Body of pancreas (tissue), 4 donors: ENCODE measurements around the gene ZNF773. TPM values are rescaled to one million over a fixed set of nuclear protein-coding genes. Genes with fewer than 3 reads are reported as not detected.

Experiments used
- ATAC-seq: fragments of 150-250 bp; one replicate; pipeline ENCODE4 v1.9.1; 2016
- DNase-seq, 4 donors: peaks; one replicate each; pipeline ENCODE4 v3.0.0-alpha.2; 2019
- H3K27ac ChIP-seq, 4 donors: fragments of 200-600 bp; sonication (generic); 1 replicate in 3 of 4; 2 replicates in 1 of 4; pipeline versions ENCODE4 v1.5.1 to v1.6.1; 2016 to 2019; ENCODE audit warnings: mild to moderate bottlenecking in 1 of 4, mixed read lengths in 1 of 4, moderate library complexity in 1 of 4
- H3K27me3 ChIP-seq, 2 donors: fragments of 200-600 bp; sonication (generic); one replicate each; pipeline ENCODE4 v1.6.0; 2016; ENCODE audit warnings: mild to moderate bottlenecking in 1 of 2
- H3K36me3 ChIP-seq, 2 donors: fragments of 200-600 bp; sonication (generic); replicated peaks in 1 of 2; 2 replicates each; pipeline ENCODE4 v1.5.1; 2016; ENCODE audit warnings: low read depth in 2 of 2; ENCODE audit not compliant: insufficient read depth in 1 of 2
- H3K4me1 ChIP-seq: fragments of 200-600 bp; sonication (generic); one replicate; pipeline ENCODE4 v1.6.0; 2016
- H3K4me3 ChIP-seq, 2 donors: fragments of 200-600 bp; sonication (generic); 1 replicate in 1 of 2; 2 replicates in 1 of 2; pipeline ENCODE4 v1.5.1; 2016 to 2019
- H3K9me3 ChIP-seq, 3 donors: fragments of 200-600 bp; sonication (generic); 1 replicate in 2 of 3; 2 replicates in 1 of 3; pipeline ENCODE4 v1.5.1; 2016
- POLR2A ChIP-seq, 3 donors: fragments of 450-650 bp; IDR thresholded peaks; one replicate each; pipeline ENCODE4 v1.6.1; 2016; ENCODE audit warnings: antibody characterized with exemption in 3 of 3, mild to moderate bottlenecking in 2 of 3
- WGBS, 2 donors: methylation state at CpG; one replicate each; pipeline ENCODE4 v1.1.5; 2017; 5-methylcytosine and 5-hydroxymethylcytosine counted together
- intact Hi-C: fragments of 100-400 bp; cut with DNase I; formaldehyde crosslinking; loops from one replicate; pipeline ENCODE4 v1.15.1; 2023
- small RNA-seq: library from RNA; depleted of rRNA; stranded (forward); fragments of <200 nt; gene quantifications from one replicate; pipeline ENCODE3, GENCODE V24; 2016
- total RNA-seq, 2 donors: library from RNA; depleted of rRNA; stranded (reverse); fragments of >200 nt; gene quantifications; one replicate each; pipeline ENCODE4 v1.1.0, GENCODE V29; 2016
- TF ChIP-seq, protein P1 (sequence below), 7 experiments: fragments of 450-650 bp in 4 of 7; fragments of 200-600 bp in 3 of 7; sonication (generic) in 3 of 7; IDR thresholded peaks; one replicate each; pipeline ENCODE4 v1.5.1; 2016 to 2019; ENCODE audit warnings: antibody characterized with exemption in 7 of 7

The ZNF773 gene
- total RNA-seq, 2 donors from 2014 or later, result 1.6 to 2.0 TPM

DNA sequence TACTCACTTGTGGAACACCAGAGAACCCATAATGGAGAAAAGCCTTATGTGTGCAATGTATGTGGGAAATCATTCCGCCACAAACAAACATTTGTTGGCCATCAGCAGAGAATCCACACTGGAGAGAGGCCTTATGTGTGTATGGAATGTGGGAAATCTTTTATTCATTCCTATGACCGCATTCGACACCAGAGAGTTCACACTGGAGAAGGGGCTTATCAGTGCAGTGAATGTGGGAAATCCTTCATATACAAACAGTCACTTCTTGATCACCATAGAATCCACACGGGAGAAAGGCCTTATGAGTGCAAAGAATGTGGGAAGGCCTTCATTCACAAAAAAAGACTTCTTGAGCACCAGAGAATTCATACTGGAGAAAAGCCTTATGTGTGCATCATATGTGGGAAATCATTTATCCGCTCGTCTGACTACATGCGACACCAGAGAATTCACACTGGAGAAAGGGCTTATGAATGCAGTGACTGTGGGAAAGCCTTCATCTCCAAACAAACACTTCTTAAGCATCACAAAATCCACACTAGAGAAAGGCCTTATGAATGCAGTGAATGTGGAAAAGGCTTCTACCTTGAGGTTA lies 38.3 kb downstream of the ZNF773 start:
- intact Hi-C loops, result no loop called here
- no peak for TF ChIP-seq POLR2A (IDR thresholded peaks at IDR 0.05)
- TF ChIP-seq, protein P1, sequence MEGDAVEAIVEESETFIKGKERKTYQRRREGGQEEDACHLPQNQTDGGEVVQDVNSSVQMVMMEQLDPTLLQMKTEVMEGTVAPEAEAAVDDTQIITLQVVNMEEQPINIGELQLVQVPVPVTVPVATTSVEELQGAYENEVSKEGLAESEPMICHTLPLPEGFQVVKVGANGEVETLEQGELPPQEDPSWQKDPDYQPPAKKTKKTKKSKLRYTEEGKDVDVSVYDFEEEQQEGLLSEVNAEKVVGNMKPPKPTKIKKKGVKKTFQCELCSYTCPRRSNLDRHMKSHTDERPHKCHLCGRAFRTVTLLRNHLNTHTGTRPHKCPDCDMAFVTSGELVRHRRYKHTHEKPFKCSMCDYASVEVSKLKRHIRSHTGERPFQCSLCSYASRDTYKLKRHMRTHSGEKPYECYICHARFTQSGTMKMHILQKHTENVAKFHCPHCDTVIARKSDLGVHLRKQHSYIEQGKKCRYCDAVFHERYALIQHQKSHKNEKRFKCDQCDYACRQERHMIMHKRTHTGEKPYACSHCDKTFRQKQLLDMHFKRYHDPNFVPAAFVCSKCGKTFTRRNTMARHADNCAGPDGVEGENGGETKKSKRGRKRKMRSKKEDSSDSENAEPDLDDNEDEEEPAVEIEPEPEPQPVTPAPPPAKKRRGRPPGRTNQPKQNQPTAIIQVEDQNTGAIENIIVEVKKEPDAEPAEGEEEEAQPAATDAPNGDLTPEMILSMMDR (IDR thresholded peaks at IDR 0.05), result no peak
- peaks cover 18 to 20% of the 10 kb centered on the region in 2 donors for H3K36me3 ChIP-seq
- no peaks in the 10 kb centered on the region for H3K4me1 ChIP-seq
- no peaks in the 10 kb centered on the region for H3K27me3 ChIP-seq
- H3K9me3 ChIP-seq, result peaks cover 0 to 87% (median 6%) of the 10 kb centered on the region in 3 donors
- WGBS, 2 donors, result 94 to 98% methylated on average over 7 of the region's 7 CpGs
- H3K27ac ChIP-seq, result no peak overlapping the region
- no peak overlapping the region for H3K4me3 ChIP-seq
- no peak for DNase-seq
- no peak for ATAC-seq

DNA sequence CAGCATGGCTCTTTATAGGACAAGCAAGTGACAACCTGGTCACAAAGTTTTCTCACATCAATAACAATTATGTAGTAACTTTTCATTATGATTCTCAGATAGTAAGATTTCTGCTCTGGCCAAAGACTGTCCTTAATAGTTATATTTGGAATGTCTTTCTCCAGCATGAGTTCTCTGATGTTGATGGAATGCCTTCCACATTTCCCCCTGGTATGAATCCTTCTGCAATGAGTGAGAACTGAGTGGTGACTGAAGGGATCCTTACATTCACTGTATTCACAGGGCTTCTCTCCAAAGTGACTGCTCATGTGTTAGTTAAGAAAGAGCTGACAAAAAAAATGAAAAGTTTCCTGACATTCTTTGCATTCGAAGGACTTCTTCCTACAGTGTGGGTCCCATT lies 46.8 kb downstream of the ZNF773 start:
- TF ChIP-seq, protein P1 (IDR thresholded peaks at IDR 0.05), result no peak
- TF ChIP-seq POLR2A (IDR thresholded peaks at IDR 0.05), result no peak
- 90 to 93% methylated on average over 1 of the region's 1 CpG for WGBS, 2 donors
- ATAC-seq (no peak), DNase-seq (no peak)
- no peak overlapping the region for H3K4me3 ChIP-seq
- H3K27ac ChIP-seq, result no peak overlapping the region
- no peaks in the 10 kb centered on the region for H3K4me1 ChIP-seq
- H3K27me3 ChIP-seq, result no peaks in the 10 kb centered on the region
- intact Hi-C loops, result no loop called here
- peaks cover 0 to 74% (median 0%) of the 10 kb centered on the region in 3 donors for H3K9me3 ChIP-seq
- peaks cover 34% of the 10 kb centered on the region in 2 donors for H3K36me3 ChIP-seq

DNA sequence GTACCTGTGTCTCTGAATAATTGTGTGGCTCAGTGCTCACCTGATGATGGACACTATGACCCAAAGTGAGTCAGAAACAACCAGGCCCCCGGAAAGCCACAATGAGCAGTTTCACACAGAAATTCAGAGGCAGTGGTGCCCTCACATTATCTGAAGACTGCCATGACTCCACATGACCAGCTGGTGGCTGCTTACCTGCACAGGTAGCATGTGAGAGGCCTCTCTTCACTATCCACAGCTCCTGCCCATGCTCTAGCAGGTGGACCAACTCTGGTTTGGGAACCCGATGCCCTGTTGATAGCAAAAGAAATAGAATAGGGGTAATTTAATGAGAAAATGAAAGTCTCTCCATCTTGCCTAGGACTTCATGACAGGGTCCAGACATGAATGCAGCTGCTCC lies 52.7 kb downstream of the ZNF773 start:
- no peaks in the 10 kb centered on the region for H3K27me3 ChIP-seq
- peaks cover 0 to 57% (median 0%) of the 10 kb centered on the region in 3 donors for H3K9me3 ChIP-seq
- TF ChIP-seq POLR2A (IDR thresholded peaks at IDR 0.05), result no peak
- TF ChIP-seq, protein P1 (IDR thresholded peaks at IDR 0.05), result no peak
- DNase-seq, result no peak
- H3K27ac ChIP-seq, result no peak overlapping the region
- H3K36me3 ChIP-seq, result peaks cover 25 to 35% of the 10 kb centered on the region in 2 donors
- intact Hi-C loops, result no loop called here
- no peaks in the 10 kb centered on the region for H3K4me1 ChIP-seq
- WGBS, 2 donors, result 92 to 100% methylated on average over 2 of the region's 2 CpGs
- H3K4me3 ChIP-seq, result no peak overlapping the region
- ATAC-seq, result no peak

- peaks cover 19% of the 10 kb centered on the region for H3K4me1 ChIP-seq
- peaks cover 0 to 10% of the 10 kb centered on the region in 2 donors for H3K36me3 ChIP-seq
- WGBS, 2 donors, result 58 to 72% methylated on average over 4 to 5 of the region's 5 CpGs
- TF ChIP-seq, protein P1 (IDR thresholded peaks at IDR 0.05), result no peak
- TF ChIP-seq POLR2A (IDR thresholded peaks at IDR 0.05), result no peak
- intact Hi-C loops, result no loop called here
- no peak overlapping the region for H3K4me3 ChIP-seq
- no peaks in the 10 kb centered on the region for H3K27me3 ChIP-seq
- H3K9me3 ChIP-seq, result peaks cover 0 to 26% (median 0%) of the 10 kb centered on the region in 3 donors
- no peak for DNase-seq
- H3K27ac ChIP-seq, result no peak overlapping the region
- ATAC-seq, result no peak
Observed at GRCh38 chr19:57557659-57558058, 57.9 kb downstream of the ZNF773 start.

Small RNAs within 50 kb of the gene (small RNA-seq; reads per million reads assigned to genes)
- gene VN1R107P, result not detected

Other genes starting within 250 kb of the ZNF773 start
- gene ZNF460, start 219.5 kb upstream of the ZNF773 start, total RNA-seq, result 10 to 100 TPM; 22.7 to 30.1 TPM
- 1 to 10 TPM in 1 of 2 donors, under 1 TPM in 1; 0.33 to 3.9 TPM for gene ZNF543, start 179.5 kb upstream of the ZNF773 start, total RNA-seq
- gene ZNF304, start 148.7 kb upstream of the ZNF773 start, total RNA-seq, result 1 to 10 TPM; 2.9 to 4.0 TPM
- 1 to 10 TPM; 2.6 to 8.6 TPM for gene TRAPPC2B, start 136.4 kb upstream of the ZNF773 start, total RNA-seq
- gene ZNF547, start 136.4 kb upstream of the ZNF773 start, total RNA-seq, result 1 to 10 TPM in 1 of 2 donors, not detected in 1; 3.9 TPM
- 1 to 10 TPM; 6.6 to 7.5 TPM for gene ZNF548, start 110.1 kb upstream of the ZNF773 start, total RNA-seq
- 1 to 10 TPM; 3.6 to 9.1 TPM for gene ZNF17, start 88.8 kb upstream of the ZNF773 start, total RNA-seq
- gene ZNF749, start 64.6 kb upstream of the ZNF773 start, total RNA-seq, result 10 to 100 TPM in 1 of 2 donors, 1 to 10 TPM in 1; 1.8 to 17.8 TPM
- under 1 TPM in 1 of 2 donors, not detected in 1; 0.78 TPM for gene VN1R1, start 42.8 kb upstream of the ZNF773 start, total RNA-seq
- gene ZNF772, start 22.4 kb upstream of the ZNF773 start, total RNA-seq, result 1 to 10 TPM; 2.9 to 7.9 TPM
- 10 to 100 TPM in 1 of 2 donors, 1 to 10 TPM in 1; 8.6 to 21.3 TPM for gene ZNF419, start 12.2 kb upstream of the ZNF773 start, total RNA-seq
- 1 to 10 TPM in 1 of 2 donors, under 1 TPM in 1; 0.66 to 2.3 TPM for gene ZNF549, start 27.4 kb downstream of the ZNF773 start, total RNA-seq
- gene ZNF550, start 59.9 kb downstream of the ZNF773 start, total RNA-seq, result 1 to 10 TPM; 4.9 to 5.7 TPM
- 1 to 10 TPM in 1 of 2 donors, under 1 TPM in 1; 0.66 to 2.1 TPM for gene ZNF416, start 79.0 kb downstream of the ZNF773 start, total RNA-seq
- 1 to 10 TPM in 1 of 2 donors, under 1 TPM in 1; 0.78 to 3.3 TPM for gene ZIK1, start 84.2 kb downstream of the ZNF773 start, total RNA-seq
- gene ZNF530, start 99.9 kb downstream of the ZNF773 start, total RNA-seq, result 1 to 10 TPM in 1 of 2 donors, under 1 TPM in 1; 0.78 to 2.6 TPM
- 10 to 100 TPM in 1 of 2 donors, 1 to 10 TPM in 1; 6.6 to 10.9 TPM for gene ZNF134, start 114.3 kb downstream of the ZNF773 start, total RNA-seq
- gene ZNF211, start 133.2 kb downstream of the ZNF773 start, total RNA-seq, result 1 to 10 TPM; 3.6 to 9.9 TPM
- gene ZSCAN4, start 169.0 kb downstream of the ZNF773 start, total RNA-seq, result not detected
- 1 to 10 TPM; 2.3 to 2.9 TPM for gene ZNF551, start 182.0 kb downstream of the ZNF773 start, total RNA-seq
- 1 to 10 TPM; 2.1 to 2.6 TPM for gene ZNF154, start 209.3 kb downstream of the ZNF773 start, total RNA-seq
- gene ZNF671, start 227.7 kb downstream of the ZNF773 start, total RNA-seq, result 1 to 10 TPM; 2.1 to 3.3 TPM
- gene ZNF776, start 246.9 kb downstream of the ZNF773 start, total RNA-seq, result 1 to 10 TPM; 4.3 to 8.8 TPM